Measurements from ENCODE around the gene MN1.

The MN1 gene

DNA sequence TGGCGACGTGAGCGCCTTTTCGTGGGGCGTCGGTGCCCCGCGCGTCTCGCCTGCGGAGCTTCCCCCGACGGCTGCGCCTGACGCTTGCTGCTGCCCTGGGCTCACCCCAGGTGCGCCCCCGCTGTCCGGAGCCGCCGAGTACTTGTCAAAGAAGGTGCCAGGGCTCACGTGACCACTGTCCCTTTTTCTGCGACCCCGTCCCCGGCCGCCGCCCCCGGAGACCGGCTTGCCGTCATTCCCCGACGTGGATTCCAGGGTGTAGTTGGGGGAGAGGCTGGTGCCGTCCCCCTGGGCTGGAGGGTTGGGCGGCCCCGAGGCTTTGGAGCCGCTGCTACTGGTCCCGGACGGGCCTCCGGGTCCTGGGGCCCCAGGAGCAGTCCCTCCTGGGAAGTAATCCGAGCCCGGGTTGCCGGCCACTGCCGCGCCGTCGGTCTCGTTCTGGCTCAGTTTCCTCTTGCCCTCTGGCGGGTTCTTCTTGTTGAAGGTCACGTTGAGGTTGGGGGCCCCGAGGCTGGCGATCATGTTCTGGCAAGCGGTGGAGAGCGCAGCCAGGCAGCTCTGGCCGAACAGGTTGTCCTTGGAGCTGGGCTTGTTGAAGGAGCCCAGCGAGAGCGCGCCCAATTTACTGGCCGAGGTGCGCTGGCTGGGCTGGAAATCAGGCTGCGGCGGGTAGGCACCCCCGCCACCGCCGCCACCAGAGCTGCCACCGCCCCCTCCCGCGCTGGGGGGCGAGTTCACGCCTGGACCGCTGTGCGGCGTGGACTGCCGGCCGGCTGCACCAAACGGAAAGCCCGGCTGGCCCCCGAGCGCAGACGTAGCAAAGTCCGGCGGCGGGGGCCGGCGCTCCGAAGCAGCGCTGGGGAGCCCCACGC lies 3.8 kb downstream of the MN1 start:
- no peak for DNase-seq (ENCODE audit: low spot score)
- no peak for TF ChIP-seq CTCF (IDR thresholded peaks at IDR 0.05; ENCODE audit: borderline replicate concordance, control extremely low read depth, extremely low read depth, insufficient read depth, missing control alignments)
- in situ Hi-C loops (cut with MboI; ENCODE audit: low sequenced_read_pairs, unreplicated experiment) = no loop called here

- DNase-seq (ENCODE audit: low spot score) = no peak
- TF ChIP-seq CTCF (IDR thresholded peaks at IDR 0.05; ENCODE audit: borderline replicate concordance, control extremely low read depth, extremely low read depth, insufficient read depth, missing control alignments) = no peak
- in situ Hi-C loops (cut with MboI; ENCODE audit: low sequenced_read_pairs, unreplicated experiment) = no loop called here
Measured at GRCh38 chr22:27796829-27797519, 4.6 kb downstream of the MN1 start.

- DNase-seq (ENCODE audit: low spot score) = no peak
- TF ChIP-seq CTCF (IDR thresholded peaks at IDR 0.05; ENCODE audit: borderline replicate concordance, control extremely low read depth, extremely low read depth, insufficient read depth, missing control alignments) = no peak
- in situ Hi-C loops (cut with MboI; ENCODE audit: low sequenced_read_pairs, unreplicated experiment) = no loop called here
Measured at GRCh38 chr22:27795696-27796517, 5.6 kb downstream of the MN1 start.

DNA sequence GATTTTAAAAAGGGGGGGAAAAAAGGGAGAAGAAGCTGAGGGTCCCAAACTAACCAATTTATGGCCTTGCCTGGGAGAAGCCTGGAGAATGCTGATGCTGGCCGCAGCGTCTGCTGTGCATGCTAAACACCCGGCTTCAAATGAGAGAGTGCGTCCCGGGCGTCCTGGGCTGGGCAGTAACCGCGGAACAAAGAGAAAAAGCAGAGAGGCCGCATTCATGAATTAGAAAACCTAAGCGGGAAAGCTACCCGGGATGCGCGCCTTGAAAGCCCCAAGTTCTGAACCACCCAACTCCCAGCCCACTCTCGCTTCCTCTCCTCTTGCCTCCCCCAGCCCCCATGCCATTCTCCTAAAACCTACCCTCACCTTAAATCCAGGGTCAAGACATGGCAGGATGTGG lies 6.5 kb downstream of the MN1 start:
- no peak for TF ChIP-seq CTCF (IDR thresholded peaks at IDR 0.05; ENCODE audit: borderline replicate concordance, control extremely low read depth, extremely low read depth, insufficient read depth, missing control alignments)
- DNase-seq (ENCODE audit: low spot score) = no peak
- in situ Hi-C loops (cut with MboI; ENCODE audit: low sequenced_read_pairs, unreplicated experiment) = no loop called here

- no peak for DNase-seq (ENCODE audit: low spot score)
- no peak for TF ChIP-seq CTCF (IDR thresholded peaks at IDR 0.05; ENCODE audit: borderline replicate concordance, control extremely low read depth, extremely low read depth, insufficient read depth, missing control alignments)
- in situ Hi-C loops (cut with MboI; ENCODE audit: low sequenced_read_pairs, unreplicated experiment) = no loop called here
Measured at GRCh38 chr22:27794226-27794625, 7.3 kb downstream of the MN1 start.

GRCh38 chr22:27793576-27793975 lies 8.0 kb downstream of the MN1 start:
- DNase-seq (ENCODE audit: low spot score) = no peak
- no peak for TF ChIP-seq CTCF (IDR thresholded peaks at IDR 0.05; ENCODE audit: borderline replicate concordance, control extremely low read depth, extremely low read depth, insufficient read depth, missing control alignments)
- in situ Hi-C loops (cut with MboI; ENCODE audit: low sequenced_read_pairs, unreplicated experiment) = no loop called here
